ENCODE measurements around the gene DLX1.

Gene DLX1

DNA sequence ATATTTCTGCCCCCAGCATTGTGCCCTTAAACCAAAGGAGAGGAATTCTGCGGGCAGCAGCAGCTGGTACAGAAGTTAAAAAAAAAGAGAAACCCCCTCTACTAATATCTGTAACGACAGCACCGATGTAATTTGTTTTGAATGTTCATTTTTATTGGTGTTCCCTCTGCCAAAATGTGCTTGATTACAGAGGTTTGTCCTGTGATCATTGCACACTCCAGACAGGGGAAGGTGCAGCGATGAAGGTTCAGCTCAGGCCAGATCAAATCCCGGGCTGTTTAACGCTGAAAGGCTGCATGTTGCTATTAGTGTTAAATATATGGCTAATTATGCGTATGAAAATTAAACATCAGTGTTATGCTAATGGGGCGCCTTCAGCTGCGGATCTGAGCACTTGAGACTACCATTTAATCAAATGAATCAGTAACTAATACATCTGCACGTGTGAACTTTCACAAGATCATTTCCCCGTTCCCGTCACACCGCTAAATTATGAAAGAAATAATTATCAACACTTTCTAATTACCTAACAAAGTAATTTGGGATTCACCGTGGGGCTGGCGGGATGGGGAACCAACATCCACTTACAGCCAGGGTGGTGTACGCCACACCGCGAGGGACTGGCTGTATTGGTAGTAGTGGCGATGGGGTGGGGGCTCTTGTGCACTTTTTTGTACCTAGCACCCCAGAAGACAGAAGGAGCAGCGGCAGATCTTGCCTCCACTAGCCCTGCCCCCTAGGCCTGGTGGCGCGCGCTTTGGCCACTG is 1.5 kb upstream of the DLX1 start:
- peak overlapping the region; percentile 69 for H3K4me3 ChIP-seq (ENCODE audit: low read length)

DNA sequence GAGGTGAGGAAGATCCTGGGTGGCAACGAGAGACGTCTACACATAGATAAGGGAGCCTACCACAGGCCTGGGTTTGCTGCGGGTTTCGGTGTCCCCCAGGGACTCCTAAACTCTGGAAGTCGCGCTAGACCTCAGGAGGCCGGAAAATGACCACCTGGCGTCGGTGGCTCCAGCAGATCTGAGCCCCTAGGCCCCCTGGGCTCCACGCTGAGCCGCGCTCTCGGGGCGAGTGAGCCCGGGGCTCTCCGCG is 987 bp upstream of the DLX1 start:
- peak overlapping the region; percentile 69 for H3K4me3 ChIP-seq (ENCODE audit: low read length)
- DNase-seq (ENCODE audit: low read depth, low spot score) = no peak

More for the DNA sequence above, 1.5 kb upstream of the DLX1 start:
- no peak for DNase-seq (ENCODE audit: low read depth, low spot score)

DNA sequence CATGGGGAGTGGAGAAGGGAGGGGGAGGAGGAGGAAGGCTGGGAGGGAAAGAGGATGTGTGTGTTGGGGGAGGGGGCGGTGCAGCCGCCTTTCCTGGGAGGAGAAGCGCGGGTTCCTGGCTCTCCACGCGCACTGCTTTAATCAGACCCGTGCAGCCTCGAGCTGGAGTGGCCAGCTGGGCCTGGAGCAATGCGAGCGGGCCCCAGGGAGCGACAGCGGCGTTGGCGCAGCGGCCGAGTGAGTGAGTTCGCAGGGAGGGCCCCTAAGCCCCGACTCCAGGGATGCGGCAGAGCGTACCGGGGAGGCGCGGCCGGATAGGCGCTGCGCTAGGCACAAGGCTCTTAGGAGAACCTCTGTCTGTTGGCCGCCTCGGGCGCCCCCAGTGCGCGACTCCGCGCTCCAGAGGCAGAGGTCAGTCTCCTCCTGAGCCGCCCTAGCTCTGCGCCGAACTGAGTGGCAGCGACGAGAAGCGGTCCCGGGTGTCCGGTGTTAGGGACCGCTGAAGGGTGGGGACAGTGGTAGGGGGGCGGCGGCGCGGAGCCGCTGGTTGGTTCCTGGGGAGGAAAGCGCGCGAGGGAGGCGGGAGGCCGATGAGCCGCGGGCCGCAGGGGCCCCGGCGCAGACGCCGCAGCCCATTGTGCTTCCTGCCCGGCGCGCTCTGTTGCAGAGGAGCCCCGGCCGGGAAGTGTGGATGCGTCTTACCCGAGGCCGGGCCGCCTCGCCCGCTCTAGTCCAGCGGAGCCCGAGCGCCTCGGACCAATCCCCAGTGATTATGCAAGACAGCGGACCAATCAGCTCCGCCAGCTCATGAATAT is 455 bp upstream of the DLX1 start:
- peak; percentile 92 for DNase-seq (ENCODE audit: low read depth, low spot score)
- peak overlapping the region; percentile 69 for H3K4me3 ChIP-seq (ENCODE audit: low read length)

DNA sequence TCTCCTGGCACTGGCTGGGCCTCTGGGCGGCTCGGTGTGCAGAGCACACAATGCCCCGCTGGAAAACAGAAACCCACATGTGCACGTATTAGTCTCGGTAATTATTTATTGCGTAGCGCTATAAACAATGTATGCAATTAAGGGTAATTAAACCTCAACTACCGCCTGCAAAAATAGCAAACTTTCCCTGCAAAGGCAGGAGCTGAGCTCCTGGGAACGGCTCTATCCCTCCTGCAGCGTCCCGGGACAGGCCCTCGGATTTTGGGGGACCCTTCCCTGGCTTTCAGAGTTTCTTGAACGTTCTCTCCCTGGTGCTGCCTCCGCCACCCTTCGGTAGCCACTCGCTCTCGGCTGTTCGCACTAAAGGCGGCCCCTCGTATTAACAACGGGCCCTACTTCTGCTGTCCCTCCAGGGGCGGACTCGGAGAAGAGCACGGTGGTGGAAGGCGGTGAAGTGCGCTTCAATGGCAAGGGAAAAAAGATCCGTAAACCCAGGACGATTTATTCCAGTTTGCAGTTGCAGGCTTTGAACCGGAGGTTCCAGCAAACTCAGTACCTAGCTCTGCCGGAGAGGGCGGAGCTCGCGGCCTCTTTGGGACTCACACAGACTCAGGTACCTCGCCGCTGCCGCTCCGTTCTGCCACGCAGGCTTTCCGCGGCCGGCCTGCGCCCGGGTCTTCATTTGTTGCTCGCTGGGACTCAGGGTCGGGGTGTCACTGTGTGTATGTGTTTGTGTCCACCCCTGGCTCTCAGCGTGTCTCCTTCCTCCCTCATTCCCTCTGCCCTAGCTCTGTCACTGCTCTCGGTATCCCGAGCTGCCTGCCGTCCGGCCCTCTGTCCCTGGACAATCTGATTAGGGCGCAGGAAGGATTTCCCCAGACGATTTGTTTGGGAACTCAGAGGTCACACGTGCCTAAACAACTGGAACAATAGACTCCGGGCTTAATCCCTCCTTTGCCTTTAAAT is 1.2 kb downstream of the DLX1 start:
- H3K4me3 ChIP-seq (ENCODE audit: low read length) = peak overlapping the region; percentile 69
- DNase-seq (ENCODE audit: low read depth, low spot score) = no peak

DNA sequence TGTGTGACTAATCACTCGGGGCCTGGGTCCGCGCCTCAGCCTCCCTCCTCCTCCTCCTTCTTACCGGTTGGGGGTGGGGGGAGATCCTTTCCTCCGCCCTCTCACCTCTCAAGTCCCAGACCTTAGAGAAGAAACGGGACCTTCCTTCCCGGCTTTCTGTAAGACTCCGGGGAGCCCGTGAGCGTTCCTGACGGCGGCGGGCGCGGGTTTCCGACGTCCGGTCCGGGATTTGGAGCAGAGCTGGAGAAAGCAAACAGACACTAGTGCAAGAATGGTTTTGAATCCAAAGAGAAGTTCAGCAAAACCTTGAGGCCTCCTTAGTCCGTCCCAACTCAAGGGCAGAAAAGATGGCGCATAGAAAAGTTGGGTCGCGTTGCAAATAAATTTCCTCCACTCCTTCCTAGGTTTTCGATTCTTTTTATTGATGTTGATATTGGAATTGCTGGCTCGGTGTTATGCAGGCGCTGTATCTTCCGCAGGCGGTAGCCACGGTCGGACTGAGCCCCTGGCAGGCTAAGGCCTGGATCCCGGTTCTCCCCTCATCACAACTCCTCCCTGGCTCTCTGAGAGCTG is 2.0 kb downstream of the DLX1 start:
- DNase-seq (ENCODE audit: low read depth, low spot score) = no peak
- H3K4me3 ChIP-seq (ENCODE audit: low read length) = no peak overlapping the region

DNA sequence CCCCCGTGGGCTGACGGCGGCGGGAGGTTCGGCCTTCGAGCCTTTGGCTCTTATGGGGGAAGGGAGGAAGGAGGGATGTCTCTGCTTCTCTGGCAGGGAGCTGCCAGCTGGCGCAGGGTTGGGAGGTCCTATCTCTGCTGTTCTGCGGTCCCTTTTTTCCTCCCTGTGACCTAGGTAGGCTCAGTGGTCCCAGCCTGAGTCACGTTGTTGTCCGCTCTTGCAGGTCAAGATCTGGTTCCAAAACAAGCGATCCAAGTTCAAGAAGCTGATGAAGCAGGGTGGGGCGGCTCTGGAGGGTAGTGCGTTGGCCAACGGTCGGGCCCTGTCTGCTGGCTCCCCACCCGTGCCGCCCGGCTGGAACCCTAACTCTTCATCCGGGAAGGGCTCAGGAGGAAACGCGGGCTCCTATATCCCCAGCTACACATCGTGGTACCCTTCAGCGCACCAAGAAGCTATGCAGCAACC is 2.5 kb downstream of the DLX1 start:
- no peak overlapping the region for H3K4me3 ChIP-seq (ENCODE audit: low read length)
- no peak for DNase-seq (ENCODE audit: low read depth, low spot score)

DNA sequence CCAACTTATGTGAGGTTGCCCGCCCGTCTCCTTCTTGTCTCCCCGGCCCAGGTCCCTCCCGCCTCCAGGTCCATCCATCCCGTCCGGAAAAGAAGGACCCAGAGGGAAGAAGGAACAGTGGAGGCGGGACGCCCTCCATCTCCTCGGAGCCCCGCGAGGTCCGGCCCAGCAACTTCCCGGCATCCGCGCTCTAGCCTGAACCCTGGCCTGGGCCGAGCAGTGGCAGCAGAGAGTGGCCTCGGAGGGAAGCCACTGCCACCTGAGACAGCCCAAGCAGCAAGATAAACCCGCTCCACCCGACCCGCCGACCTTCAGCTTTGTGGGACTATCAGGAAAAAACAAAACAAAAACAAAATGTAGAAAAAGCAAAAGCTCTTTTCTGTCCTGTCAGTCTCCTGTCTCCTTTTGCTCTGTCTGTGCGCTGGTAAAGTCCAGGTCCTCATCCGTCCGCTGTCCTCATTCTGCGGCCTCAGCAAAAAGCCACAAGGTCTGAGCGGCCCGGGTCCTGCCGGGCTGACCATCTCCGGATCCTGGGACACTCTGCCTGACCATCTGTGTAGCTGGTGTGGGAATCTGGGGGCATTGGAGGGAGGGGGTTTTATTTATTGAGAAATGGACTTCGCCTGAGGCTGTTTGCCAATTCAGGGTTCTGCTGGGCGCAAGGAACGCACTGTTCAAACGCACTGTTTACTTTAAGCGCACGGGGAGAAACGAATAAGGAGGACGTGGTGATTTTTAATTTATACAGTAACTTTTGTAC is 3.1 kb downstream of the DLX1 start:
- DNase-seq (ENCODE audit: low read depth, low spot score) = no peak
- H3K4me3 ChIP-seq (ENCODE audit: low read length) = no peak overlapping the region

DNA sequence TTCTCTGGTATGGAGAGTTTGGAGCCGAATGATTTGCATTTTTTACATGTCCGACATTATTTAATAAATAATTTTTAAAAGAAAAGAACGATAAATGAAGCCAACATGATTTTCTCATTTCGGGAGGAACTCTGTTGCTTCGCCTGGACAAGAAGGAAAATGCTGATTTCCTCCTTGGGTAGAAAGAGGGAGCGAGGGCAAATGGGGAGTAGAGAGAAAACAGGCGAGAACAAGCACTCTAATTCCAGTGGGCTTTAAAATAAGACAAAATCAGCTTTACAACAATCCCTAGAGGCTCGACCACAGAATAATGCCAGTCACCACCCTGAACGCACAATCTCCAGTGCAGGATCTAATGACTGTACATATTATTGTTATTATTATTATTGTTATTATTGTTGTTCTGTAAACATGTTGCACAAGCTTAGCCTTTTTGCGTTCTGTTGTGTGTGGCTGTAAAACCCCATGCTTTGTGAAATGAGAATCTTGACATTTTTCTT is 3.7 kb downstream of the DLX1 start:
- no peak overlapping the region for H3K4me3 ChIP-seq (ENCODE audit: low read length)
- no peak for DNase-seq (ENCODE audit: low read depth, low spot score)

DNA sequence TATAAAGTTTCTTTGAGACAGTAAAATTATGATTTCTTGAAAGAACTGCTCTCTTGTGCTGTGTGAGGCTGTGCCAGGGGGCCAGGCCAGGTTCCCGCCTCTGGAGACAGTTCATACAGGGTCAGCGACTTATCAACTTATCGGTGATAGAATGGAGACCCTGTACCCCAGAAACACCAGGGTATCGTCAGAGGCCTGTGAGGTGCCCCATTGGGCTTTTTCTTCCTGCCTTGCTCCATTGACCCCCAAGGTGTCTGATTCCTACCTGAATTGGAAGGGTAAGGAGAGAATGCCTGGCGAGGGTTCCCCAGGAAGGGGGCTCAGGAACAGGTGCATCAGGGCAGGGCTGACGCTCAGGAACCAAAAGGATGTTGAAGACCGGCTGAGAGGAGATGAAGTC is 4.3 kb downstream of the DLX1 start:
- no peak overlapping the region for H3K4me3 ChIP-seq (ENCODE audit: low read length)
- no peak for DNase-seq (ENCODE audit: low read depth, low spot score)

DNA sequence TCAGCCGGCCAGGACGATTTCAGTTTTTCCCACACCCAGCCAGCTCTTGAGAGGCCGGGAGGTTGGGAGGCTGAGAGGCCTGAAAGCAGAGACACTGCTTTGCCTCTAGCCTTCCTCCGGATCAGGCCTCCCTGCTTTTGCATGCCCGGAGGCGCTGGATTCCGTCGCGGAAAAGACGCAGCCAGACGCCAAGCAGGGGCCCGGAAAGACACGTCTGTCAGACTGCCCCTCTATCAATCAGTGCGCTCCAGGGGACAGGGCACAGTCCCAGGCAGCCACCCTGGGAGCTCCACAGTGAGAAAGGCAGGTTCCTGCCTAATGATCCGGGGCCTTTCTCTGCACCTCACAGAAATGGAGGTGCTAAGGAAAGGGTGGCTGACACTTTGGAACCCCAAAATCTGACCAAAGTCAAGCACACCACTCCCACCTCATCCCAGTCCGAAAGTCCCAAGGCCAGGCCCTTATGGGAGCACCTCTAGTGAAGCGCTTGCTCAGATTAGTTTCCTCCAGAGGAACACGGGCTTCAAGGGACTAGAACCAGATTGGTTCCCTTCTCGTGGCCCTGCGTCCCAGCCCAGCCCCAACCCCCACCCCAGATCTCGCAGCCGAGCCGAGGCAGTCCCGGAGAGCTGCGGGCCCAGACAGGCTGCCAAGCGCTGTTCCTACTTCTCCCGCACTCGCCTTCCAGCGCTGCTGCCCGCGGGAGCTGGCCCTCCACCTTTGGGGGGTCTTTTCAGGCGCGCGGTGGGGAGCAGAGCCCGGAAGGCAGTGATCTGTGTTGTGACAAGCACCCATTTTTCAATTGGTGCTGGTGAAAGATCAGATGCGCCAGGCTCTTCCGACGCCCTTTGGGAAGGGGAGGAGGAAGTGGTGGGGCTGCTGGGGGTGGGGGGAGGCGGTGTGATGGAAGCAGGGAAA is 5.0 kb downstream of the DLX1 start:
- no peak overlapping the region for H3K4me3 ChIP-seq (ENCODE audit: low read length)
- DNase-seq (ENCODE audit: low read depth, low spot score) = no peak

DNA sequence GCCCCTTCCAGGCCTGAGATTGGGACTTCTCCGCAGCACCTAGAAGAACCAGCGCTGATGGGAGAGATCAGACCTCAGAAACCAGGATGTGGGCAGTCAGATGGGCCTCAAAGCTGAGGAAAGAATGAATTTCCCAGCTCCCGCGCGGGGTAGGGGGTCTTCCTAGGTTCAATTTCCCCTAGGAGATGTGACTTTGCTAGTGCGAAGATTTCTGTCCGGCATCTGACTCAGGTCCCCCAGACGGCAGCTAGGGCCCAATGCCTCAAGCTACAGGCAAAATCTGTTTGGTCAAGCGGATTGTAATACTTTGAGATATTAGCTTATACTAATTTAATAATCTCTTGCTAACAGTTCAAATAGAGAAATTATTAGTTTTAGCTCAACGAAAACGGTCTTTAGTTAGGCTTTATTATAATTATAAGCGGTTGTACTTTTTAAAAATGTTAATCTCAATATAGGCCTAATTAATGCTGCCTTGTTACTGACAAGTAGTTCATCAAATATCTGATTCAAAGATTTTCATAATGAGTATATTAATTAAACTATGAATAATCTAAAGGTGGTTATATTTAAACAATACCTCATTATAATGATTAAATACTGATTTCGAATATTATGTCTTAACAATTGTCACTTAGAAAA is 5.8 kb downstream of the DLX1 start:
- DNase-seq (ENCODE audit: low read depth, low spot score) = no peak
- H3K4me3 ChIP-seq (ENCODE audit: low read length) = no peak overlapping the region

DNA sequence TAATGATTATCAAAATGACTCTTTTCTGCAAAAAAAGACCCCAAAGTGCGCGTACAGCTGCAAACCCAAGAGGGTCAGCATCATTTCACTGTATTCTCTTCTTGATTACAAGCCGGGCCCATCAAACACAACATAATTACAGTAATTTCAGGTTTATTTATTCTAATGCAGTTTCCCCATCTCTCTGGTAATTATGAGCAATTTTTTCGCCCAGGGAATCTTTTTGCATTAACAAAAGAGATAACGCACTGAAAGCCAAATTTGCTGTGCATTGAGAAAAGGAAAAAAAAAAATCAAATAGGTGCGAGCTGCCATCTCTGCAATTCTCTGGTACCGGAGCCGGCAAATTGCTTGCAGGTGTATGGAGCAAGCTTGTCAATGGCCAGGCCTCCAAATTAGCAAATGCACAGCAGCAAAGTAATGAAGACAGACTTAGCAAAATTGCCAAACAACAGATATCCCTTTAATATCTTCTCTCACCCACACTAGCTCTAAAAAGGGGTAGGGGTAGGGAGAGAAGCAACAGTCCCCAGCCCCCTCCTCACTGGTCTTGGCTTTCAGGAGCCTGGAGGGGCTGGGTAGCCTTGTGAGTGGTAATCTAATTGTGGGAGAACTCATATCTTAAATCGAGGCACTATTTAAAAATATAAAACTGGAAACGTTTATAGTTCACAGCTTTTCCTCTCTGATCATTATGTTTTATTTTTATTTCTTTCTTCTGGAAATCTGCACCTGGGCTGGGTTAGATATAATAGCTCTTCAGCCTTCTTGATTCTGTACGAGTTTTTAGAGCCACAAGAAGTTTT is 6.7 kb downstream of the DLX1 start:
- no peak for DNase-seq (ENCODE audit: low read depth, low spot score)

DNA sequence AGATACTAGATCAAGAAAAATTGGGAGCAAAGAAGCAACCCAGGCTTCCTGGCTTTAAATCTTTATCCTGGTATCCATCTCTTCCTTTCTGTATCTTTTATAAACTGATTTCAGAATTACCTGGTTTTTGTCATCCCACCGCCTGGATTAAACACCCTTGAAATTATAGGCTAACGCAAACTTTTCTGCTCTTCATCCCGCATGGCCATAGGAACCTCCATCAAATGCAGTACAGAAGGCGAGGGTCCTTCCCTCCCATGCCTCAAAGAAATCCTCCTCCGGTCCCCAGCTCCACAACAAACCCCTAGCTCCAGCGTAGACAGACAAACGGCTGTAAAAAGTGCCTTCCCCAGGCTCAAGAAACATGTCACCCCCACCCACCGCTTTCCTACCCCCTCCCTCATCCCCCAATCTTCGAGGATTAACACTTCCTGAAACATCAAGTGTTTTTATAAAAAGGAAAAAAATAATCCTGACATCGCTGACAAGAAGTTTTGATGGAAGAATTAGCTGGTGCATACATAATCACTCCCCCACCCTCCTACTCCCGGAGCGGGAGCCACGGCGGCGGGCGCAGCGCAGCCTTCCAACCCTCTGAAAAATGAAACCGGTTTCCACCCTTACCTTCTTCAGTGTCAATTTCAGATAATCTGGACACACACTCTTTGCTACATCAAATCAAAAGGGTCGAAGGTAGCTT is 7.6 kb downstream of the DLX1 start:
- DNase-seq (ENCODE audit: low read depth, low spot score) = no peak
- no peak overlapping the region for H3K4me3 ChIP-seq (ENCODE audit: low read length)

More for the DNA sequence above, 6.7 kb downstream of the DLX1 start:
- H3K4me3 ChIP-seq (ENCODE audit: low read length) = no peak overlapping the region

DNA sequence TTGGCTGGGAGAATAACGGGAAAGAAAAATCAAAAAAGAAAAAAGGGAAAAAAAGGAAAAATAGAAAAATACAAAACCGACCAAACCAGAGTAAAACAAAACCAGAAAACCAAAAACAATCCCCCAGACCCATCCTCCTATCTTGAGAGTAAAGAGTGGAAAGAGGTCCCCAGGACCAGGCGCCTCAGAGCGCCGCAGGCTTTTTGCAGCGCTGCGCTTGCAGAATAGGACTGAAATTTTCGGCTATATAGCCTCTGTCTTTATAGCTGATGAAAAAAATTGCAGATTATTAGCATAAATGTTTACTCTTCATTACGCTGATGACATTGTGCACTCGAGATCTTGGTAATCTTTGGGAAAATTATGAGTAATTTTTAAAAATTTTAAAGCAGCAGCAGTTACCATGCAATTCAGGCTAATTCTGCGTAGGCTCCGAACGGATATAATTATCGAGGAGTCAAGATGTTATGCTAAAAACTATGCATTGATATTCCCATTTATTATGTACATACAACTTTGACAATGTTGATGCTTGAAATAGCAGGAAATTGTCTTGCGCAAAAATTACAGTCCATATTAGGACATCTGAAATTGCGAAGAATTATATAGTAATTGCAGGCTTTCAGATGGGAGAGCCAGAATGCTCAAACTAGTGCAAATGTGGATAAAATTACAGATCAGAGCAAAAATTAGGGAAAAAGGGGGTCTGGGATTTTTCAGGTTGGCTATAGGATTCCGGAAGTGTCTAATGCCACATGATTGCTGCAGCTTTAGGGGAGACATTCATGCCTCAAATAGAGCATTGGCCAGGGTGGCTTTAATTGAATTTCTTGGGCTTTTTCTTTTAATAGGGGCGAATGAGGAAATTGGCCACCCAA is 8.3 kb downstream of the DLX1 start:
- DNase-seq (ENCODE audit: low read depth, low spot score) = no peak
- H3K4me3 ChIP-seq (ENCODE audit: low read length) = no peak overlapping the region

Data from Jurkat, Clone E6-1 (cell line).